Right renal pelvis (tissue), 4 donors: ENCODE results near the gene EXD2. TPM values are rescaled to one million over a fixed set of nuclear protein-coding genes. Genes with fewer than 3 reads are reported as not detected.

Source experiments
- DNase-seq, 4 donors: peaks; one replicate each; pipeline ENCODE4 v3.0.0-alpha.2; 2013; ENCODE audit warnings: low read depth in 4 of 4, low spot score in 3 of 4, missing footprints in 1 of 4
- polyA plus RNA-seq, 4 donors: library from polyadenylated mRNA; unstranded; fragments of 120-200 nt; gene quantifications; one replicate each; pipeline ENCODE4 v1.2.1, GENCODE V29; 2013; ENCODE audit not compliant: insufficient read length in 4 of 4

EXD2 gene
- polyA plus RNA-seq, 4 donors = 22.7 to 36.3 (median 33.8) TPM

GRCh38 chr14:69244946-69245345, 53.6 kb downstream of the EXD2 start:
- no peak for DNase-seq

- DNase-seq = no peak
These were observed 55.0 kb downstream of the EXD2 start for GRCh38 chr14:69246331-69246730.

GRCh38 chr14:69247676-69248440, 56.6 kb downstream of the EXD2 start:
- no peak for DNase-seq

- DNase-seq = no peak
These were observed 58.3 kb downstream of the EXD2 start for GRCh38 chr14:69249603-69250002.

- DNase-seq = no peak
These were observed 61.6 kb downstream of the EXD2 start for GRCh38 chr14:69252851-69253250.

GRCh38 chr14:69259168-69259526, 67.8 kb downstream of the EXD2 start:
- DNase-seq = no peak

GRCh38 chr14:69259527-69260189, 68.4 kb downstream of the EXD2 start, which contains the start of gene GALNT16:
GALNT16 (plus strand) TSS chr14:69260158; CDS start chr14:69260291, 133 bp downstream.
- peak in 1 of 4 donors; percentile 34 for DNase-seq

- DNase-seq = peak in 1 of 4 donors; percentile 10
These were observed 69.0 kb downstream of the EXD2 start for GRCh38 chr14:69260190-69260860.

- peak in 1 of 4 donors; percentile 29 for DNase-seq
These were observed 69.7 kb downstream of the EXD2 start for GRCh38 chr14:69260861-69261564.

GRCh38 chr14:69261761-69262331, 70.5 kb downstream of the EXD2 start:
- no peak for DNase-seq

GRCh38 chr14:69262516-69262915, 71.2 kb downstream of the EXD2 start:
- DNase-seq = no peak

GRCh38 chr14:69263364-69263763, 72.1 kb downstream of the EXD2 start:
- no peak for DNase-seq

- no peak for DNase-seq
These were observed 72.5 kb downstream of the EXD2 start for GRCh38 chr14:69263771-69264170.

- no peak for DNase-seq
These were observed 75.5 kb downstream of the EXD2 start for GRCh38 chr14:69266572-69267345.

- no peak for DNase-seq
These were observed 76.2 kb downstream of the EXD2 start for GRCh38 chr14:69267492-69267891.

- DNase-seq = no peak
These were observed 76.9 kb downstream of the EXD2 start for GRCh38 chr14:69268223-69268622.

- no peak for DNase-seq
These were observed 77.5 kb downstream of the EXD2 start for GRCh38 chr14:69268763-69269162.

GRCh38 chr14:69269381-69269780, 78.1 kb downstream of the EXD2 start:
- DNase-seq = no peak

GRCh38 chr14:69270097-69270496, 78.8 kb downstream of the EXD2 start:
- DNase-seq = no peak
